Measurements from ENCODE around the gene SLC37A4.
"Not testable (repeated sequence)": the region's sequence is repeated elsewhere in the genome, so short reads cannot be mapped to it uniquely, and the experiment has no call there.

SLC37A4 gene

DNA sequence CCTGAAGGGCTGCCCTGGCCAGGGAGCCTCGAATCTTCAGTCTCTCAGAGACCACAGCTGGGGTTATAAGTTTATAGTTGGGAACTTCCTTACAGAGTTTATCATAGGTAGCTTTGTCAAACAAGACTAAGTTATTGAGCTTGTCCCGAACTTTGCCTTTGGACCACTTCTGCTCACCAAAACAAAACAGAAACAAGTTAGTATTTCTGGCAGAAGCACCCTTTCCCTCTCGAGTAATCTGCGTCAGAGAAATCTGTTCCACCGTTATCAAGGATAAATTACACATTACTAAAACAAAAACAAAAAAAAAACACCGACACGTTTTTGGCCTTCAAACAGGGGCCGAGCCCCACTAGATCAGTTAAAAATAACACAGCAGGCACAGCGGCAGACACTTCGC is 13.3 kb downstream of the SLC37A4 start:
- not testable (repeated sequence) for DNase-seq (ENCODE audit: low spot score)

DNA sequence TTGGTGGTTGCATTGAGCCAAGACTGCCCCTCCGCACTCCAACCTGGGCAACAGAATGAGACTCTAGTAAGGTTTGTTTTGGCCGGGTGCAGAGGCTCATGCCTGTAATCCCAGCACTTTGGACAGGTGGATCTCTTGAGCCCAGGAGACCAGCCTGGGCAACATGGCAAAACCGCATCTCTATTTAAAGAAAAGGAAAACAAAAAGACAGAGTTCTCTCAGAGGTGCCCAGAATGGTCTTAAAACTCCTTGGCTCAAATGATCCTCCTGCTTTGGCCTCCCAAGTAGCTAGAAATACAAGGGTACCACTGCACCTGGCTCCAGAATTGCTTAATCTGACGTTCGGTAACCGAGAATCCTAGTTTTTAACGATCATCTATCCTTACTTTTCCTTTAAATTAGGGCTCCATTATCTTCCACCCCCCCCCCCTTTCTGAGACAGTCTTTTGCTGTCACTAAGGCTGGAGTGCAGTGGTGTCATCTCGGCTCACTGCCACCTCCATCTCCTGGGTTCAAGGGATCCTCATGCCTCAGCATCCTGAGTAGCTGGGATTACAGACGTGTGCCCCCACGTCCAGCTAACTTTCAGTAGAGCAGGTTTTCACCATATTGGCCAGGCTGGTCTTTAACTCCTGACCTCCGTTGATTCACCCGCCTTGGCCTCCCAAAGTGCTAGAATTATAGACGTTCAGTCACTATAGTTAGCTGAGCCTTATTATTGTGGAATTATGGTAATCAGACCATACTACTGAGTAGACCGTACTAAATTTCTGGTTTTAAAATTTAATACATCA is 14.3 kb downstream of the SLC37A4 start:
- DNase-seq (ENCODE audit: low spot score), result no peak

DNA sequence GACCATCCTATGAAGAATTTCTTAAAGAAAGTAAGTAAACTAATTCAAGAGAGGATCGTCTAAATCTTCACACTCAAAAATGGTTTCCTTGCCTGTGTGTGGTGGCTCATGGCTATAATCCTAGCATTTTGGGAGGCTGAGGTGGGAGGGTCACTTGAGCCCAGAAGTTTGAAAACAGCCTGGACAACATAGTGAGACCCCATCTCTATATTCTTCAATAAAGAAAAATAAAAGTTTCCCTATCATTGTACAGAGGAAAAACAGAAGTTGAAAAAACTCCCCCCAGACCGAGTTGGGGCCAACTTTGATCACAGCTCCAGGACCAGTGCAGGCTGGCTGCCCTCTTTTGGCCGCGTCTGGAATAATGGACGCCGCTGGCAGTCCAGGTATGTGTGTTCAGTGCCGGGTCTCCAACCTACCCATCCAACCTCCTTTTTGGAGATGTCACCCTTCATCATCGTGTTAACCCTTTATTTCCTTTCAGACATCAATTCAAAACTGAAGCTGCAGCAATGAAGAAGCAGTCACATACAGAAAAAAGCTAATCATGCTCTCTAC is 15.5 kb downstream of the SLC37A4 start:
- no peak for DNase-seq (ENCODE audit: low spot score)

DNA sequence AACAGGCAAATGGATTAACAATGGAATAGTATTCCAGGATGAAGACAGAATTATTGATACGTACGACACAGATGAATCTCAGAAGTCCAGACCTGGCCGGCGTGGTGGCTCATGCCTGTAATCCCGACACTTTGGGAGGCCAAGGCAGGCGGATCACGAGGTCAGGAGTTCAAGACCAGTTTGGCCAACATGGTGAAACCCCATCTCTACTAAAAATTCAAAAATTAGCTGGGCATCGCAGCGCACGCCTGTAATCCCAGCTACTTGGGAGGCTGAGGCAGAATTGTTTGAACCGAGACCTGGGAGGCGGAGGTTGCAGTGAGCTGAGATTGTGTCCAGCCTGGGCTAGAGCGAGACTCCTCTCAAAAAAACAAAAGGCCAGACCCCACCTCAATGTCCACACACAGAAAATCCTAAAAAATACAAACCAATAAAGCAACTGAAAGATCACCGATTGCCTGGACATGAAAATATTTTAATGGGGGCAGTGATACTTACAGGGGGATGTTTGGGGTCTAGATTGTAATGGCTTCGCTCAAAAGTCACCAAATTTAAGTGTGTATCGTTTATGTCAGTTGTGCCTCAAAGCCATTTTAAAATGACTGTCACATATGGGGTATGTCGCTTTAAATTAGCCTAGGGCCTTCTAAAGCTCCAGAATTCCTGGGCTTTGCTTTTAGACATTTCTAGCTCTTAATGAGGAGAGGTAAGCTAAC is 16.3 kb downstream of the SLC37A4 start:
- no peak for DNase-seq (ENCODE audit: low spot score)

DNA sequence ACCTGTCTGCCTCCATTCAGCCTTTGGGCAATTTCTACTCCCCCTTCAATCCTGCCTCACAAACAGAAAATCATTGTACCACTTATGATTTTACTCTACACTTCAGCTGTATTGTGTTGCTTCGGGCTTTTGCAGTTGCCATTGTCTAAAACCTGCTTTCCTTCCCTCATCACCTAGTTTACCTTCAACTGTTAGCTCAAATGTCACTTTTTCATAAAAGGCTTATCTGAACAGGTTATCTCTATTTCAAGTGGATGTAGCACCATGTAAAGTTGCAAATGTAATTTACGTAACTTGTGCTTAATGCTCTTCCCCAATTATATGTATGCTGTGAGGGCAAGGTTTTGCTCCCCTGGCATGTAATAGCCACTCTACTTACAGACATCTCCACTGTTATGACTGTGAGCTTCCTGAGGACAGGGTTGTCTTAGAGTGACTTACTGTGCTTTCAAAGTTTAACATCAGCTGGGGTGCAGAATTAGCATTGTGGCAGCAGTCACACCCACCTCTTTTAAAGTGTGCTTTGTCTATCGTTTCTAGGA is 18.0 kb downstream of the SLC37A4 start:
- no peak for DNase-seq (ENCODE audit: low spot score)

DNA sequence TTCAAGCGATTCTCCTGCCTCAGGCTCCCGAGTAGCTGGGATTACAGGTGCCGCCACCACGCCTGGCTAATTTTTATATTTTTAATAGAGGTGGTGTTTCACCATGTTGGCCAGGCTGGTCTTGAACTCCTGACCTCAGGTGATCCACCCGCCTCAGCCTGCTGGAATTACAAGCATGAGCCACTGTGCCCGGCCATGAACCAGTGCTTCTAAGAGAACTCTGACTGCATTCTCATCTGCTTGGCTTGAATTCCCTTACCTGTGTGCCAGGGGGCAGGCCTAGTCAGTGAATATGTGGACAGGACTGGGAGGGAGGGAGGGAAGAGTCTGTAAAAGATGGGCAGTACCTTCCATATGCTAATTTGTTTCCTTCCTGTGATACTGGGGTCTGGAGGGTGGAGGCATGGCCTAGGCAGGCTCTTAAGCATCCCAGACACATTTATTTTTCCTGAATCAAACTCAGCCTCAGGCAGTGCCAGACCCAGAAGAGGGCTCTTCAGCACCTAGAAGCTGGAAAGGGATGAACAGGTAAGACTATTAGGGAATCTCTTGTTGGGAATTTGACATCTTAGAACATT is 19.1 kb downstream of the SLC37A4 start:
- no peak for DNase-seq (ENCODE audit: low spot score)

DNA sequence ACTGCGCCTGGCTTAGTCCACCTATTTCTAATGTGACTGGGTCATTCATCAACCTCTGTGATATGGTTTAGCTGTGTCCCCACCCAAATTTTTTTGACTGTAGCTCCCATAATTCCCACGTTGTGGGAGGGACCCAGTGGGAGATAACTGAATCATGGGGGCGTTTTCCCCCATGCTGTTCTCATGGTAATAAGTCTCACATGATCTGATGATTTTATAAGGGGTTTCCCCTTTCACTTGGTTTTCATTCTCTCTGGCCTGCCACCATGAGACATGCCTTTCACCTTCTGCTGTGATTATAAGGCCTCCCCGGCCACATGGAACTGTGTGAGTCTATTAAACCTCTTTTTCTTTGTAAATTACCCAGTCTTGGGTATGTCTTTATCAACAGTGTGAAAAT is 24.0 kb downstream of the SLC37A4 start:
- no peak for DNase-seq (ENCODE audit: low spot score)

DNA sequence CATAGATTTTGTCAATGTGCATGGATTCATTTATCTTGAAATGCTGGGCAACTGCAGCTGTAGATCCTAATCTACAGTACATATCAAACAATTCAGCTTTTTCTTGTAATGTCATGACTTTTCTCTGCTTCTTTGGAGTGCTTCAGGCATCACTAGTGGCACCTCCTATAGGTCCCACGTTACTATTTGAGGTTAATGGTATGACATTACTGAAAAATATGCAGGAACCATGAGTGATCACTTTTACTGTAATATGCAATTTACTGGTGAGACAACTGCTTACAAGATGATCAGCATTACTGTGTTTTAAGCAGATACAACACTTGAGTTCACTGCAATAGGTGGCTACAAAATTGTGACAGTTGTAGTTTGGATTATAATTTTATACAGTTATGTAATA is 29.8 kb downstream of the SLC37A4 start:
- DNase-seq (ENCODE audit: low spot score), result no peak

DNA sequence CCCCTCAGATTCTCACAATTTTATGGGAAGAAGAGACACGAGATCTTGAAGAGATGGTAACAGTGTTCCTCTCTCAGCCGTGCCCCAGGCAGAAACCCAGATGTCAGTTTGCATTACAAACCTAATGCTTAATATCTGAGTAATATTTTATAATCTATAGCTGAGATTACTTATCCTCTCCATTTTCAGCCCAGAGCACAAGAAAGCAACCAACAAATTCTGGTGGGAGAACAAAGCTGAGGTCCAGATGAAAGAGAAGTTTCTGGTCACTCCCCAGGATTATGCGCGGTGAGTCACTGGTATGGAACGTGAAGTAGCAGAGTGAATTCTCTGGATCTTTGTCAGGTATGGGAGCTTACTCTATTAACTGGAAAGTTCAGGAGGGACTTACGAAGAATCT is 31.9 kb downstream of the SLC37A4 start:
- no peak for DNase-seq (ENCODE audit: low spot score)

DNA sequence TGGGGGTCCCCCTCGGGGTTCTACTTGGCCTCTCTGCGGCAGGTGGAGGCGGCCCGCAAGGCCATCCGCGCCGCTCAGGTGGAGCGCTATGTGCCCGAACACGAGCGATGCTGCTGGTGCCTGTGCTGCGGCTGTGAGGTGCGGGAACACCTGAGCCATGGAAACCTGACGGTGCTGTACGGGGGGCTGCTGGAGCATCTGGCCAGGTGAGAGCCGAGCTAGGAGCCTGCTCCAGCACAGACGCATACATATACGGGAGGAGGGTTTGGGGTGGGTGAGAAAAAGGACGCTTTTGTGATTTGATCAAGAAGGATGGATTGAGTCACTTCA is 32.3 kb downstream of the SLC37A4 start:
- no peak for DNase-seq (ENCODE audit: low spot score)

DNA sequence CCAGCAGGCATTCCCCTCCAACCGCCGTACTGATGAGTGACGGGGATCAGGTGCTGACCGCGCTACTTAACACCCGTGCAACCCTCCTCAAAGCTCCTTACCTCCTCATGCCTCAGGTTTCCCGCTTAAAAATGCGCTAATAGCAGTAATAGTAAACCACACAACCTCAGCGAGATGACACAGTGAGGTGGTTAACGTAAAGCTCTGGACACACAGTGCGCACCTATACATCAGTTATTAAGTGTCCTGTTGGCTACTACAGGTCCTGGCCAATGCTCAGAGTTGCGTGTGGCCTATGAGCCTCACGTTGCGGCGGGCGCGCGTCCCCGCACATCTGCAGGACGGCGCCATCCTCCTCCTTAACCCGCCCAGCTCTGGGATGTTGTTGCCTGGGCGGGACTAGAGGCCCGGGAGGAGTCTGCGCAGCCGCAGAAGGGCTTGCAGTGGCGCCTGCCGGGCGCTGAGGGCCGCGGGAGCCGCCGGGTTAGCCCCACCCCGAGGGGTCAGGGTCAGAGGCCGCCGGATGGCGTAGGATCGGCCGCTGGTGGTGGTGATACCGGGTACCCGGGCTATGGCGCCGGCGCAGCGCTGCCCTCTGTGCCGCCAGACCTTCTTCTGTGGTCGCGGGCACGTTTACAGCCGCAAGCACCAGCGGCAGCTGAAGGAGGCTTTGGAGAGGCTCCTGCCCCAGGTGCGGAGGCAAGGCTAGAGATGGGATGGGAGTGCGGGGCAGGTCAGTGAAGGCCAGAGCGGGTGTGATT is 32.9 kb downstream of the SLC37A4 start, which contains the start of gene CENATAC:
CENATAC (plus strand) TSS at position 512 of the 761 bp plus-strand sequence; CDS start at position 572, 60 bp downstream.
- peak; percentile 95 for DNase-seq (ENCODE audit: low spot score)

DNA sequence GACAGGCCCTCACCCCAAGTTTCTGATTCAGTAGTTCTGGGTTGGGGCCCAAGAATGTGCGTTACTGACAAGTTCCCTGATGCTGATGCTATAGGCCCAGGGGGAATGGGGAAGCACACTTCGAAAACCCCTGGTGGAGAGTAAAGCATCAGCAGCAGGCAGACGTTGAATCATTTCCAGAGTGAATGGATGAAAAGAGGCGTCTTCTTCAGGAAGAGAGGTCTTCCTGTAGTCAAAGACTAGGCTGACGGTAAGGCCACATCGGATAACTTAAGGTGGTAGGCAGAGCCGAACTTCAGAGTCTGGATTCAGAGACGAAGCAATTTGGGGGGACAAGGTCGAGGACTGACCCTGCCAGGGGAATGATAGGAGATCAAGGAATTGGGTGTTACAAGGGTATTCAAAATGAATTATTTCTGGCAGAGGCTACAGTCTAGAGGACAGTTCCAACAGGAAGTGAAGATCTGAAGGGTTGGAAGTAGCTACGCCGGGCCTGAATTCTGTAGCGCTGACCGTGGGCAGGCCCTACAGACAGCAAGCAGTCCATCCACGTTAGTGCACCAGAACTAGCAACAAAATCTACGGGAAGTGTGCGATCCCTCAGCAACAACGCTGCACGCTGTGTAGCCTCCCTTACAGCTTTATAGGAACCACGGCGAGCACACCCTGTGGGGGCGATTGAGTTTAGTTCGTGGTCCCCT is 33.6 kb downstream of the SLC37A4 start:
- DNase-seq (ENCODE audit: low spot score), result peak; percentile 22

DNA sequence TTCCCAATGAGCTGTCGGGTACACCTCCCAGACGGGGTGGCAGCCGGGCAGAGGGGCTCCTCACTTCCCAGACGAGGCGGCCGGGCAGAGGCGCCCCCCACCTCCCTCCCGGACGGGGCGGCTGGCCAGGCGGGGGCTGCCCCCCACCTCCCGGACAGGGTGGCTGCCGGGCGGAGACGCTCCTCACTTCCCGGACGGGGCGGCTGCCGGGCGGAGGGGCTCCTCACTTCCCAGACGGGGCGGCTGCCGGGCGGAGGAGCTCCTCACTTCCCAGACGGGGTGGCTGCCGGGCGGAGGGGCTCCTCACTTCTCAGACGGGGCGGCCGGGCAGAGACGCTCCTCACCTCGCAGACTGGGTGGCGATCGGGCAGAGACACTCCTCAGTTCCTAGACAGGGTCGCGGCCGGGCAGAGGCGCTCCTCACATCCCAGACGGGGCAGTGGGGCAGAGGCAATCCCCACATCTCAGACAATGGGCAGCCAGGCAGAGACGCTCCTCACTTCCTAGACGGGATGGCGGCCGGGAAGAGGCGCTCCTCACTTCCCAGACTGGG is 39.1 kb downstream of the SLC37A4 start:
- not testable (repeated sequence) for DNase-seq (ENCODE audit: low spot score)

DNA sequence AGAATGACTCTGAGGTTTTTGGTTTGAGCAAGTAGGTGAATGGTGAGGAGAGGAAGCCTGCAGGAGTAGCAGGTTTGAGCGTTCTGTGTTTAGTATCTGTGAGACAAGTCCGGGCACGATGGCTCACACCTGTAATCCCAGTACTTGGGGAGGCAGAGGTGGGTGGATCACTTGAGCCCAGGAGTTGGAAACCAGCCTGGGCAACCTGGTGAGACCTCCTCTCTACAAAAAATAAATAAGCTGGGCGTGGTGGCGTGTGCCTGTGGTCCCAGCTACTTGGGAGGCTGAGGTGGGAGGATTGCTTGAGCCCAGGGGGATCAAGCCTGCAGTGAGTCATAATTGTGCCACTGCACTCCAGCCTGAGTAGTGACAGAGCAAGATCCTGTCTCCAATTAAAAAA is 42.4 kb downstream of the SLC37A4 start:
- DNase-seq (ENCODE audit: low spot score), result no peak

DNA sequence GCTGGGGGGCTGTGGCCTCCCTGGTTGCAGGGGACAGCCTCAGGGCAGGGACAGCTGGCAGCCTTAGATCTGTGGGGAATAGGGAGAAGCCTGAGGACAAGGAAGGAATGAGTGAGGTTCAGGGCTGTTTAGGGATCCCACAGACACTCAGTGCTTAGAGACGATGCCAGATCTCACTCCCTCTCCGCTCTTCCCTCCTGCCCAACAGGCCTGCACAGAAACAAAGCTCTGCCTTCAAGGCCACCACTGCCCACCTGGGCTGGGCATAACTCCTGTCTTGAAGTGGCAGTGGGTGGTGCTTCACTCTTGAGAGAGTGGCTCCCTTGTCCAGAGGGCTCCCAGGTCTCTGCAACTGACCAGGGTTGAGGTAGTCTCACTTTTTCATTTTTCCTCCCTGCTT is 45.9 kb downstream of the SLC37A4 start:
- no peak for DNase-seq (ENCODE audit: low spot score)

DNA sequence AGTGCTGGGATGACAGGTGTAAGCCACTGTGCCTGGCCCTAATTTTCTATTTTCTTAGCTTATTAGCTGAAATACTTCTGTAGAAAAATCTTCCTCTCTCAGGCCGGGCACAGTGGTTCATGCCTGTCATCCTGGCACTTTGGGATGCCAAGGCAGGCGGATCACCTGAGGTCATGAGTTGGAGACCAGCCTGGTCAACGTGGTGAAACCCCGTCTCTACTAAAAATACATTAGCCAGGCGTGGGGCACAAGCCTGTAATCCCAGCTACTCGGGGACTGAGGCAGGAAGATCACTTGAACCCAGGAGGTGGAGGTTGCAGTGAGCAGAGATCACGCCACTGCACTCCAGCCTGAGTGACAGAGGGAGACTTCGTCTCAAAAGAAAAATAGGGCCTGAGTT is 46.3 kb downstream of the SLC37A4 start:
- not testable (repeated sequence) for DNase-seq (ENCODE audit: low spot score)

DNA sequence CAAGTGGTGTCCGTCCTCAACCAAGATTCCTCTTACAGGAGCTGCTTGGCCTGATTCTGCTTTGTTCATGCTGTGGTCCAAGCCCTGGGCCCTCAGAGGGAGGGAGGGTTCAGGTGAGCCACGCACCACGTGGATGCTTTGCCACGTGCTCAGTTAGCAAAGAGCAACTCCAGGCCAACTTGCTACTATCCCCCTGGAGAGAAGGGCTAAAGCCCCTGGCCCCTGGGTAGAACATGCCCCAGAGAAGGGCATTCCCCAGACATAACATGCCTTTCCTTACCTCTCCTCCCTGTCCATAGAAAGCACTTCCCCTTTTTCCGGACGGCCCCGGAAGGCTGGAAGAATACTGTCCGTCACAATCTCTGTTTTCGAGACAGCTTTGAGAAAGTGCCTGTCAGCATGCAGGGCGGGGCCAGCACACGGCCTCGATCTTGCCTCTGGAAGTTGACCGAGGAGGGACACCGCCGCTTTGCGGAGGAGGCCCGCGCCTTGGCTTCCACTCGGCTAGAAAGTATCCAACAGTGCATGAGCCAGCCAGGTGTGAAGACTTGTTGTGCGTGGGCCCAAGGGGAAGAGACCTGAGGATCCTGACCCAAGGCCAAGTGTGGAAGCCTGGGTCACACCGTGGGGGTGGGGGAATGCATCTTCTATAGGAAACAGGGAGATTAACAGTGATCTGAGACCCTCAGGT is 50.3 kb downstream of the SLC37A4 start:
- peak; percentile 47 for DNase-seq (ENCODE audit: low spot score)

DNA sequence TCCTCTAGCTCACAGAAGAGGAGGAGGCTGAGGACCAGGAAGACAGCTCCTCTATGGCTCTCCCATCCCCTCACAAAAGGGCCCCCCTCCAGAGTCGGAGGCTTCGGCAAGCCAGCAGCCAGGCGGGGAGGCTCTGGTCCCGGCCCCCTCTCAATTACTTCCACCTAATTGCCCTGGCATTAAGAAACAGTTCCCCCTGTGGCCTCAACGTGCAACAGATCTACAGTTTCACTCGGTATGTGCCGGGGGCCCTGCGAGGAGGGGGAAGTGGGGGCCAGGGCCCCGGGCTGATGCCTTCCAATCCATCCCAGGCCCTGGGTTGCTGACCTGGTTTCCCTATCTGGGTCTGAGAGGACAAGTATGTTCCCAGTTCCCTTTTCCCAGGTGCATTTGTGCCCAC is 51.2 kb downstream of the SLC37A4 start:
- DNase-seq (ENCODE audit: low spot score), result no peak

DNA sequence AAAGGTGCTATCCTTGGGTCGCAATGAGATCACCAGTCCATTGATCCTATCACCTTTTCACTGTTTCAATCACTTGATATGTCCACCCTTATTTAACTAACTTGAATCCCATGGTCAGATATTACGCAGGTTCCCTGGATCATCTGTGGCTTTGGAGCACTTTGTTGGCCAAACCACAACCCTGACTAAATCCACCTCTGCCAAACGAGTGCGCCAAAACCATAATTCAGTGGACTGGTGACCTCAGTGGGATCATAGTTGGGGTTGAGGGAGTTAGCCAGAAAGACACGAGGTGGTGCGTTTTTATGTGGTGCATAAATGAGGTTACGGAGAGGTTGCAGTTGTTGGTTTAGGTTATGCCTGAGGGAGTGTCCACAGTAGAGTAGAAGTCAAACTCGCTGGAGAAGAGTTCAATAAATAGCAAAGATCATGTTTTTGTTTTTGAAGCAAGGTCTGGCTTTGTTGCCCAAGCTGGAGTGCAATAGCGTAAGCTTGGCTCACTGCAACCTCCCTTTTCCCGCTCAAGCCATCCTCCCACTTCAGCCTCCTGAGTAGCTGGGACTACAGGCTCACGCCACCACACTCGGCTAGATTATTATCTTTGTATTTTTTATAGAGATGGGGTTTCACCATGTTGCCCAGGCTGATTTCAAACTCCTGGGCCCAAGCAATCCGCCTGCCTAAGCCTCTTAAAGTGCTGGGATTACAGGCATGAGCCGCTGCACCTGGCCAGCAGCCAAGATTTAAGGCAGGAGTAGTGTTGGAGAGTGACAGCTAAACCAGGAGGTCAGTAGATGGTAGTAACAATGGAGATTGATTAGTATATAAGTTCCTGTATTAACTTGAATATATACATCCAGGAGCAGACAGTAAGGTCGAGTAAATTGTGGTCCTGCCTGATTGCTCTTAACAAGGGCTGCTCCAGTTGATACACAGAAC is 54.6 kb downstream of the SLC37A4 start:
- no peak for DNase-seq (ENCODE audit: low spot score)
